Skeletal muscle satellite cell (primary cell): ENCODE results near the gene CRLF3.
"Not testable (repeated sequence)": the region's sequence is repeated elsewhere in the genome, so short reads cannot be mapped to it uniquely, and the experiment has no call there.

Source experiments
- H3K27me3 ChIP-seq: 2 replicates; pipeline ENCODE4 v1.7.0; 2013; ENCODE audit warnings: low read length; ENCODE audit not compliant: control insufficient read depth, insufficient read depth
- H3K36me3 ChIP-seq: 2 replicates; pipeline ENCODE4 v1.7.0; 2013; ENCODE audit warnings: mild to moderate bottlenecking, control low read depth, low read length; ENCODE audit not compliant: insufficient read depth
- H3K4me1 ChIP-seq: 2 replicates; pipeline ENCODE4 v1.7.0; 2013; ENCODE audit warnings: low read length; ENCODE audit not compliant: control insufficient read depth, insufficient read depth
- H3K4me2 ChIP-seq: 2 replicates; pipeline ENCODE4 v1.7.0; 2013; ENCODE audit warnings: mild to moderate bottlenecking, low read length
- H3K4me3 ChIP-seq: 2 replicates; pipeline ENCODE4 v1.7.0; 2013; ENCODE audit warnings: low read length
- H3K9ac ChIP-seq: 2 replicates; pipeline ENCODE4 v1.7.0; 2013; ENCODE audit warnings: mild to moderate bottlenecking, low read depth, low read length, moderate library complexity
- H3K9me3 ChIP-seq: replicated peaks from 2 replicates; pipeline ENCODE4 v1.7.0; 2013; ENCODE audit warnings: mild to moderate bottlenecking, control low read depth, low read length

Gene CRLF3

DNA sequence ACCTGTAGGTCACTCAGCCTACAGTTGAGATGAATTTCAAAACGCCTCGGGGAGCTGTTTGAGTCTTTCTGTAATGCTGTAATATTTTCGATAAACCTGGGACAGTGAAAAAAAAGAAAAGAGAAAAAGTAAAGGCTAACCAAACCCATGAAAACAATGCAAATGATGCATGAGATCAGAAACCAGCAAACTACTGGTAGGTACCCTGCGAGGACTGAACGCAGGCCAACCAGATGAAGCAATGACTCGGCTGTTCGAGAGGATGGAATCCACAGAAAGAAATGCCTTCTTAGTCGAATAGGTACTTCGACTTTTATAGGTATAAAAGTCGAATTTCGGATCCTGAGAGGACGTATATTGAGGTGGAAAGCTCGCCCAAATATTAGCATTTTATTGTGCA, 6.8 kb upstream of the CRLF3 start:
- H3K4me3 ChIP-seq = peak overlapping the region; percentile 75
- peaks cover 16% of the 10 kb centered on the region for H3K4me1 ChIP-seq
- no peaks in the 10 kb centered on the region for H3K9me3 ChIP-seq
- H3K27me3 ChIP-seq = no peaks in the 10 kb centered on the region
- H3K9ac ChIP-seq = peak overlapping the region; percentile 90
- peak overlapping the region; percentile 89 for H3K4me2 ChIP-seq
- peaks cover 3% of the 10 kb centered on the region for H3K36me3 ChIP-seq

DNA sequence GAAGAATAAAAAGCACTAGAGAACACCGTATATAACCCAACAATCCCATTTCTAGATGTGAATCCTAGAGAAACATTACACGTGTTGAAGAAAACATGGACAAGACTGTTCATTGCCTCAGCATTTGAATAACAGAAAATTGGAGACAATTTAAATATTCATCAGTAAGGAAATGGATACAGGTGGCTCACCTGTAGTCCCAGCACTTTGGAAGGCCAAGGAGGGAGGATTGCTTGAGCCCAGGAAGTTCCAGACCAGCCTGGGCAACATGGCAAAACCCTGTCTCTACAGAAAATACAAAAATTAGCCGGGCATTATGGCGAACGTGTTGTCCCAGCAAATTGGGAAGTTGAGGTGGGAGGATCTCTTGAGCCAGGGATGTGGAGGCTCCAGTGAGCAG, 4.5 kb upstream of the CRLF3 start:
- Histone ChIP-seq H3K4me2 (no peak overlapping the region), H3K4me3 (no peak overlapping the region), H3K9me3 (no peaks in the 10 kb centered on the region), H3K4me1 (peaks cover 27% of the 10 kb centered on the region), H3K9ac (no peak overlapping the region), H3K36me3 (no peaks in the 10 kb centered on the region), H3K27me3 (no peaks in the 10 kb centered on the region)

DNA sequence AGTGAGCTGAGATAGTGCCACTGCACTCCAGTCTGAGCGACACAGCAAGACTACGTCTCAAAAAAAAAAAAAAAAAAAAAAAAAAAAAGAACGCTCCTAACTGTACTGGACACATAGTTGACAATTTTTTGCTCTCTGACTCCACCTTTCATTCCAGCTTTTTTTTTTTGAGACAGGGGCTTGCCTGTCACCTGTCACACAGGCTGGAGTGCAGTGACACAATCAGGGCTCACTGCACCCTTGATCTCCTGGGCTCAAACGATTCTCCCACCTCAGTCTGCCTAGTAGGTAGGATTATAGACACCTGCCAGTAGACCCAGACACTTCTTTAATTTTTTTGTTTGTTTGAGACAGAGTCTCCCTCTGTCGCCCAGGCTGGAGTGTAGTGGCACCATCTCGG, 2.6 kb upstream of the CRLF3 start:
- no peaks in the 10 kb centered on the region for H3K36me3 ChIP-seq

DNA sequence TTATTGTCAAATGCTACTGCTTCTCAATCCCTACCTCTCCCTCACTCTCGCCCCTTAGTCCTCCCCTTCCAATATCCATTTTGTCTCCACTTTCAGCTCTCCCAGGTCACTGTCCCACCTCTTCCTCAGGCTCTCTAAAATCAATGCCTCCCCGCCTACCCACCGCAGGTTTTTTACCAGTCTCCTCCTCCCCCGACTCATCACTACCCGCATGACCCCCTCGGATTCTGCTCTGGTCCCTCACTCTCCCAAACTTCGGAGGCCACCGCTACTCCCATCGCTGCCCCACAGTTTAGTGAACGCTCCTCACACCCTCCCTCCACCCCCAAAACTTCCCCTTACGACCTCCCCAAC, 513 bp downstream of the CRLF3 start:
- Histone ChIP-seq H3K4me3 (peak overlapping the region; percentile 96), H3K9ac (peak overlapping the region; percentile 91), H3K36me3 (no peaks in the 10 kb centered on the region), H3K4me2 (peak overlapping the region; percentile 81), H3K27me3 (no peaks in the 10 kb centered on the region), H3K4me1 (peaks cover 19% of the 10 kb centered on the region), H3K9me3 (no peaks in the 10 kb centered on the region)

More for the DNA sequence above, 2.6 kb upstream of the CRLF3 start:
- H3K27me3 ChIP-seq = no peaks in the 10 kb centered on the region
- no peaks in the 10 kb centered on the region for H3K9me3 ChIP-seq
- no peak overlapping the region for H3K4me2 ChIP-seq
- no peak overlapping the region for H3K4me3 ChIP-seq
- H3K9ac ChIP-seq = no peak overlapping the region
- peaks cover 24% of the 10 kb centered on the region for H3K4me1 ChIP-seq

DNA sequence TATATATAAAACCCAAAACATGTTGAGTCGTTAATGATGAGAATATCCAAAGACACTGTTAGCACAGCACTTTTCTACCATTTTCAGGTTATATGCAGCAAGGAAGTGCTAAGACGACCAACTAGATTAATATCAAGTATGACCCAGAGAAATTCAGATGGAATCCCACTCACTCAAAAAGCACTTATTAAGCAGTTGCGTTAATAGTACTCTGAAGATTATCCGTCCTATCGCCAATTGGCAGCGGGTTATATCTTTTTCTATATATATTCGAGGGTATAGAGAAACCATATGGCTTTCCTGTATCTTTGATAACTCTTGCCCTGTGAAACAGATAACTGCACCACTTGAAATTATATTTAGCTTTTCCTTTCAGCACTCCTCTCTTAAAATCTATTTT, 1.1 kb downstream of the CRLF3 start:
- Histone ChIP-seq H3K9me3 (no peaks in the 10 kb centered on the region), H3K4me2 (peak overlapping the region; percentile 81), H3K27me3 (no peaks in the 10 kb centered on the region), H3K9ac (peak overlapping the region; percentile 91), H3K36me3 (no peaks in the 10 kb centered on the region), H3K4me3 (peak overlapping the region; percentile 96), H3K4me1 (peaks cover 19% of the 10 kb centered on the region)

DNA sequence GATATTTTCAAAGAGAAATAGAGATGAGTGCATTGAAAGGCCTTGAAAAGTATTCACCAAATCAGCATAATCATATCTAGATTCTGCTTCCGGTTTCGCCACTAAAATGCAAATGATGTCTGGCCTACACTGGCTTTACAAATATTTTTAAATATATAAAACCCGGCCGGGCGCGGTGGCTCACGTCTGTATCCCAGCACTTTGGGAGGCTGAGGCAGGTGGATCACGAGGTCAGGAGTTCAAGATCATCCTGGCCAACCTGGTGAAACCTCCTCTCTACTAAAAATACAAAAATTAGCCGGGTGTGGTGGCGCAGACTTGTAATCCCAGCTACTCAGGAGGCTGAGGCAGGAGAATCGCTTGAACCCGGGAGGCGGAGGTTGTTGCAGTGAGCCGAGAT, 1.6 kb downstream of the CRLF3 start:
- Histone ChIP-seq H3K4me2 (peak overlapping the region; percentile 81), H3K4me1 (peaks cover 19% of the 10 kb centered on the region)
- H3K36me3 ChIP-seq, H3K9me3 ChIP-seq, H3K27me3 ChIP-seq, H3K9ac ChIP-seq, H3K4me3 ChIP-seq: not testable (repeated sequence)

DNA sequence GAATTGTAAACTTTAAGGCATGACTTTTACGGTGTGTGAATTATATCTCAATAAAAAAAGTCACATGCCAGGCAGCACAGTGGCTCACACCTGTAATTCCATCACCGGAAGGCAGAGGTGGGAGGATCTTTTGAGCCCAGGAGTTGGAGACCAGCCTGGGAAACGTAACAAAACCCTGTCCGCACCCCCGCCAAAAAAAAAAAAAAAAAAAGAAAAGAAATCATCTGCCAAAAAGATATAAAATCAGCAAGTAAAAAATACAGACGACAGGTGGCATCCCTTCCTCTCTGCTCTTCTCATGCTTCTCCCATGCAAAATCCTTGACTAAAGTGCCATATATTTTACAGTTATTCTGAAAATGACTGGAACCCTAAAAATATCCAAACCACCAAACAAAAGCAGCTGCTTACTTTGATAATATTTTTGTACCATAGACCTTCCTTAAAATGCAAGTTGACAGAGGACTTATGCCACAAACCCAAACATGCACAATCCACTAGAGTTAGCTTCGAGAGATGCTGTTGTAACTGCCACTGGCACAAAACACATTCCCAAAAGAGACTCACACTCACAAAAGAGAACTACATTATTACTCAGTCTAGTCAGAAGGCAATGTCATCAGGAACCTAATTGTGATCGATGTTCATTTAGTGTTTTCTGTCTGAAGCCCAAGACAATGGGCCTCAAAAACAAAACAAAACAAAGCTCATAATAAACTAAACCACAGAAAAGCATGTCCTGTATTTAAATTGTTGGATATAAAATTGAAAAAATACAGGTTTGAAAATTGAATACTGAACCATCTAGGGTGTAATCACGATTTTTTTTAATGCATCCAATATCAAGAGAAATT, 2.4 kb downstream of the CRLF3 start:
- no peaks in the 10 kb centered on the region for H3K9me3 ChIP-seq
- H3K36me3 ChIP-seq = no peaks in the 10 kb centered on the region
- no peak overlapping the region for H3K4me3 ChIP-seq
- H3K9ac ChIP-seq = no peak overlapping the region
- H3K4me1 ChIP-seq = peaks cover 19% of the 10 kb centered on the region
- H3K4me2 ChIP-seq = peak overlapping the region; percentile 81
- H3K27me3 ChIP-seq = no peaks in the 10 kb centered on the region

DNA sequence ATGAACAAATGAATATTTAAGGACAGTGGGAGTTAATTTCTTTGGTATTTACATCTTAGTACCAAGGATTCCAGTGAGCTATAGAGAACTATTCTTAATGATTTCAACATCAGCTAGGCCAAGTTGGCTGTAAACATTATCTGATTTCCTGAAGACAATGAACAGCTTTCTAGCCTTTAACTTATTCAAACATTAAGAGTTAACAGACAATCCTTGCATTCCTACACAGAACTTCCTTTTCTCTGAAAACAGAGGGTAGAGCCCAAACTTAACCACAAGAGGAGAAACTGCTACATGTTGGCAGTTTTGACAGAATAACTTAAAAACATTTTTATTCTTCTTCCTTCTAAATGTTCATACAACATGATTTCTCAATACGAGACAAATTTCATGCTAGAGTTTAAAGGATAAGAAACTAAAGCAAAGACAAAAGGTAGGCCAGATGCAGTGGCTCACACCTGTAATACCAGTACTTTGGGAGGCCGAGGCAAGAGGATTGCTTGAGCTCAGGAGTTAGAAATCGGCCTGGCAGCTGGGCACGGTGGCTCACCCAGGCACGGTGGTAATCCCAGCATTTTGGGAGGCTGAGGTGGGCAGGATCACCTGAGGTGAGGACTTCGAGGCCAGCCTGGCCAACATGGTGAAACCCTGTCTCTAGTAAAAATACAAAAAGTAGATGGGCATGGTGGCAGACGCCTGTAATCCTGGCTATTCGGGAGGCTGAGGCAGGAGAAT, 4.4 kb downstream of the CRLF3 start:
- Histone ChIP-seq H3K9ac (no peak overlapping the region), H3K4me2 (no peak overlapping the region), H3K4me1 (peaks cover 12% of the 10 kb centered on the region), H3K36me3 (no peaks in the 10 kb centered on the region), H3K9me3 (no peaks in the 10 kb centered on the region), H3K27me3 (no peaks in the 10 kb centered on the region), H3K4me3 (no peak overlapping the region)

DNA sequence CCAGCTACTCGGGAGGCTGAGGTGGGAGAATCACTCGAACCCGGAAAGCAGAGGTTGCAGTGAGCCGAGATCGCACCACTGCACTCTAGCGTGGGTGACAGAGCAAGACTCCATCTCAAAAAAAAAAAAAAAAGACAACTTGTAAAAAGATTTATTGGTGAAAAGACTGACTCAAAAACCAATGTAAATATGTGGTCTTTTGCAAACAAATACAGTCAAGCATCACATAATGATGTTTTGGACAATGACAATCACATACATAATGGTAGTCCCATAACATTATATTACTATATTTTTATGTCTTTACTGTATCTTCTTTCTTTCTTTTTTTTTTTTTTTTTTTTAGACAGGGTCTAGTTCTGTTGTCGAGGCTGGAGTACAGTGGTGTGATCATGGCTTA, 8.3 kb downstream of the CRLF3 start:
- Histone ChIP-seq H3K4me3 (no peak overlapping the region), H3K9ac (no peak overlapping the region), H3K4me2 (no peak overlapping the region), H3K9me3 (no peaks in the 10 kb centered on the region), H3K4me1 (peaks cover 14% of the 10 kb centered on the region), H3K36me3 (no peaks in the 10 kb centered on the region), H3K27me3 (no peaks in the 10 kb centered on the region)

DNA sequence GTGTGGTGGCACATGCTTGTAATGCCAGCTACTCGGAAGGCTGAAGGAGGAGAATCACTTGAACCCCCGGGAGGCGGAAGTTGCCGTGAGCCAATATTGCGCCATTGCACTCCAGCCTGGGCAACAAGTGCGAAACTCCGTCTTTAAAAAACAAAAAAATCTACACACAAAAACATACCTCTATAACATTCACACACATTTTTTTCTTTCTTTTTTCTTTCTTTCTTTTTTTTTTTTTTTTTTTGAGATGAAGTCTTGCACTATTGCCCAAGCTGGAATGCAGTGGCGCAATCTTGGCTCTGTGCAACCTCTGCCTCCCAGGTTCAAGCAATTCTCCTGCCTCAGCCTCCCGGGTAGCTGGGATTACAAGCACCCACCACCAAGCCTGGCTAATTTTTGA, 9.6 kb downstream of the CRLF3 start:
- H3K36me3 ChIP-seq, H3K9me3 ChIP-seq, H3K27me3 ChIP-seq, H3K4me3 ChIP-seq, H3K4me2 ChIP-seq, H3K9ac ChIP-seq: not testable (repeated sequence)
- peaks cover 14% of the 10 kb centered on the region for H3K4me1 ChIP-seq

DNA sequence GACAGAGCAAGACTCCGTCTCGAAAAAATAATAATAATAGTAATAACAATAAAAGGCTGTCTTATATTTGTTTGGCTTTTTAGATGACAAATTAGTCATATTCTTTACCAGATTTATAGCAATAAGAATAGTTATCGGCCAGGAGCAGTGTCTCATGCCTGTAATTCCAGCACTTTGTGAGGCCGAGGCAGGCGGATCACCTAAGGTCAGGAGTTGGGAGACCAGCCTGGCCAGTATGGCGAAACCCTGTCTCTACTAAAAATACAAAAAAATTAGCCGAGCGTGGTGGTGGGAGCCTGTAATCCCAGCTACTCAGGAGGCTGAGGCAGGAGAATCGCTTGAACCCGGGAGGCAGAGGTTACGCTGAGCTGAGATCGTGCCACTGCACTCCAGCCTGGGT, 10.3 kb downstream of the CRLF3 start:
- not testable (repeated sequence) for H3K9ac ChIP-seq, H3K9me3 ChIP-seq, H3K36me3 ChIP-seq, H3K4me2 ChIP-seq, H3K4me3 ChIP-seq, H3K27me3 ChIP-seq
- peaks cover 14% of the 10 kb centered on the region for H3K4me1 ChIP-seq
